ENCODE results near the gene PXDN. TPM values are rescaled to one million over a fixed set of nuclear protein-coding genes. Genes with fewer than 3 reads are reported as not detected.

The PXDN gene
- total and polyA plus RNA-seq, 2 donors (not counting 3 experiments of a cell fraction or from before 2014, with no cell fraction given), result 231 to 308 TPM

DNA sequence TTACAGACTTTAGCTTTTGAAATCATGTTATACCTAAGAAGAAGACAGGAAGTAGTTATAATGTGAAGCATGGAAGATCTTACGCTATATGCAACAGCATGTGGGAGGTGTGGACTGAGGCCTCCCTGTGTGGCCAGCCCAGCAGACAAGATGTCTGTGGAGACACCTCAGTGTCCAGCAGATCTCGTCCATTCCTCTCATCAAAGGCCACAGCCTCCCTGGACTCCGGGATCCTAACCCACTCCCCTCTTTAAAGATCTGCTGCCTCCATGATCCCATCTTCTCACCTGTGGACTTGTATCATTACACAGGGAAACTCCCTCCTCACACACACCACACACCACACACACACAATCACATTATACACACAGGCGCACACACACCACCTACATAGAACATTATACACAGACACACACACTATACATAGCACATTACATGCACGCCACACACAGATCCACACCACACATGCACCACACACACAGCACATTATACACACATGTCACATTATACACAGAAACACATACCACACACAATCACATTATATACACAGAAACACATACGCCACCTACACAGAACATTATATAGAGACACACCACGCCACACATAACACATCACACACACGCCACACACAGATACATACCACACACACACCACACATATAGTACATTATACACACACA, 89.5 kb downstream of the PXDN start:
- intact Hi-C loops (cut with micrococcal nuclease), result no loop called here
- dilution Hi-C loops (cut with MboI; ENCODE audit: extremely low pct_ligation_motif_present, low sequenced_read_pairs), result no loop called here
- BruUV-seq (replicated peaks), result TSS peak; percentile 16
- ChIA-PET CTCF (interaction anchor here (0.9 to 2.8 kb wide), 5 partner anchors 29 to 96 kb away, joined by 3 to 21 read pairs (median 4); no protein-coding TSS in a partner anchor), POLR2A (no interaction called here)
- Histone ChIP-seq H3K27me3 (ENCODE audit: control insufficient read depth in 2 of 2, insufficient read depth in 2 of 2, low read length in 2 of 2) (no peaks in the 10 kb centered on the region), H3K4me3 (replicated peaks in 1 of 3; ENCODE audit: insufficient read depth in 1 of 3, low read depth in 1 of 3, low read length in 3 of 3) (no peak overlapping the region), H3K9ac (replicated peaks; ENCODE audit: extremely low read depth, insufficient read depth, low read length) (no peak overlapping the region), H4K20me1 (replicated peaks; ENCODE audit: control insufficient read depth, extremely low read depth, insufficient read depth, low read length) (no peaks in the 10 kb centered on the region), H3K9me1 (replicated peaks; ENCODE audit: control insufficient read depth, extremely low read depth, insufficient read depth, low read length) (no peaks in the 10 kb centered on the region), H3K4me2 (ENCODE audit: insufficient read depth, low read length) (no peak overlapping the region), H3K36me3 (ENCODE audit: control insufficient read depth in 2 of 2, extremely low read depth in 1 of 2, insufficient read depth in 2 of 2, low read length in 2 of 2) (peaks cover 2 to 9% of the 10 kb centered on the region in 2 experiments), H3K4me1 (ENCODE audit: control insufficient read depth, extremely low read depth, insufficient read depth, low read length) (peaks cover 5% of the 10 kb centered on the region), H3K9me3 (replicated peaks; ENCODE audit: control insufficient read depth, insufficient read depth, low read length) (no peaks in the 10 kb centered on the region), H2AFZ (ENCODE audit: low read depth, low read length) (no peak overlapping the region), H3K27ac (ENCODE audit: insufficient read depth, low read depth, low read length) (peak overlapping the region; percentile 70), H3K79me2 (ENCODE audit: control insufficient read depth, insufficient read depth, low read length) (no peaks in the 10 kb centered on the region)
- no peak for DNase-seq (ENCODE audit: low read depth, low spot score)
- FAIRE-seq, result no peak
- no peak for TF ChIP-seq POLR2A (IDR thresholded peaks at IDR 0.05; ENCODE audit: low read depth, low read length)
- TF ChIP-seq CTCF (IDR thresholded peaks at IDR 0.05; ENCODE audit: extremely low read depth in 1 of 2, insufficient read depth in 1 of 2, low read depth in 1 of 2, low read length in 2 of 2), result no peak
- TF ChIP-seq MYC (IDR thresholded peaks at IDR 0.05; ENCODE audit: low read depth, low read length), result no peak
- TF ChIP-seq POLR2AphosphoS5 (IDR thresholded peaks at IDR 0.05; ENCODE audit: insufficient read depth, low read depth, low read length), result no peak
